EL (cell line): ENCODE data around the gene TBC1D22B.
"Not testable (repeated sequence)": the region's sequence is repeated elsewhere in the genome, so short reads cannot be mapped to it uniquely, and the experiment has no call there.

Source experiments
- DNase-seq: peaks from one replicate; pipeline ENCODE4 v3.0.0-alpha.2; 2016

Gene TBC1D22B

GRCh38 chr6:37305841-37306425 is 48.4 kb downstream of the TBC1D22B start:
- DNase-seq = no peak

DNA sequence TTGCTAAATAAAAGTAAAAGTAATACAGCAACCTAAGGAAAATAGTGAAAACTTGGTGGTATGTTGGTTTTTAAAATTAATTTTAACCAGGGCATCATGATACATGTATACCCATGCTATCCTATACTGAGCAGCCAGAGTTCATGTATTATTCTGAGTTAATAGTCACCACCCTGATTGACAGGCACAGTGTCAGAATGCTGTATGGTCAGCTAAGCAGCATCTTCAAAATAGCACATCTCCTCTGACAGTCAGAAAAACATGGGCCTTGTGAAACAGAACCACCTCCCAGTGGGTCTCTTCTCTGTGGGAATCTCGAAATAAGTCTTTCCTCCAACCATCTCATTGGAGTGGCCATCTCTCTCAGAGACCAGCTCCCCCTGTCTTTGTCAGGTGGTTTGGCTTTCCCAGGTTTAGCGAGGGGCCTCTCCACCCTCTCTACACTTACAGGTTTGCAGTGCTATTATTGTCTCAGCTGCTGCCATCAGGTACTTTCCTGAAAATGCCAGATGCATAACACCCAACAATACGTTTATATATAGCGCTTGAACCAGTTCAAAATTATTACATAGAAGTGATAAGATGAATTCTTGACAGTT is 49.2 kb downstream of the TBC1D22B start:
- DNase-seq = no peak

DNA sequence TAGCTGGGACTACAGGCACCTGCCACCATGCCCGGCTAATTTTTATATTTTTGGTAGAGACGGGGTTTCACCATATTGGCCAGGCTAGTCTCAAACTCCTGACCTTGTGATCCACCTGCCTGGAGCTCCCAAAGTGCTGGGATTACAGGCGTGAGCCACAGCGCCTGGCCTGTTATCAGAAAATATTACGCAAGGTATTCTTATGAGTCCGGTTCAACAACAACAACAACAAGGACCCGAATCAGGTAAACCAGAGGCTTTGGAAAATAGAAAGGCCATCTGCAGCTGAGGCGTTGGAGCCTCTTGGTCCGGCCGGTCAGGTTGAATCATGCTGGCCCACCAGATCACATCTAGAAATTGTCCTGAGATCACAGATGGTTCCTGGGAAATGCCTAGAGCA is 49.9 kb downstream of the TBC1D22B start:
- DNase-seq = not testable (repeated sequence)

- DNase-seq = peak; percentile 10
Measured at GRCh38 chr6:37308069-37308815, 50.7 kb downstream of the TBC1D22B start.

DNA sequence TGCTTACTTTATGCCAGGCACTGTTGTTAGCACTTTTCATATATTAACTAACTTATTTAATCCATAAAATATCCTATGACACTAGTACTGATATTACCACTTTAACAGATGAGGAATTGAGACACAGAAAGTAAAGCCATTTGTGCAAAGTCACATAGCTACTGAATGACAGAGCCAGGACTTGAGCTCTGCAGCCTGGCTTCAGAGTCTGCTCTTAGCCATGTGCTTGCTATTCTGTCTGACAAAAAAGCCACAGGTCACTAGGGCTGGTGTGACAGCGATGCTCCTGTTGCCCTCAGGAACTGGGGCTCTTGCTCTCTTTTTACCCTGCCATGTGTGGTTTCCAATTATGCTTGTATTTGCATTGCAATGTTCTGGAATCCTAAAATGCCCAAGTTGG is 51.5 kb downstream of the TBC1D22B start:
- DNase-seq = no peak

- DNase-seq = no peak
Measured at GRCh38 chr6:37309692-37310091, 52.1 kb downstream of the TBC1D22B start.

GRCh38 chr6:37310966-37311365 is 53.4 kb downstream of the TBC1D22B start:
- DNase-seq = no peak

- DNase-seq = peak; percentile 62
Measured at GRCh38 chr6:37311741-37312473, 54.3 kb downstream of the TBC1D22B start.

GRCh38 chr6:37313723-37314486 is 56.3 kb downstream of the TBC1D22B start:
- no peak for DNase-seq

- DNase-seq = peak; percentile 33
Measured at GRCh38 chr6:37314487-37315156, 57.0 kb downstream of the TBC1D22B start.

- DNase-seq = no peak
Measured at GRCh38 chr6:37315157-37315515, 57.6 kb downstream of the TBC1D22B start.

DNA sequence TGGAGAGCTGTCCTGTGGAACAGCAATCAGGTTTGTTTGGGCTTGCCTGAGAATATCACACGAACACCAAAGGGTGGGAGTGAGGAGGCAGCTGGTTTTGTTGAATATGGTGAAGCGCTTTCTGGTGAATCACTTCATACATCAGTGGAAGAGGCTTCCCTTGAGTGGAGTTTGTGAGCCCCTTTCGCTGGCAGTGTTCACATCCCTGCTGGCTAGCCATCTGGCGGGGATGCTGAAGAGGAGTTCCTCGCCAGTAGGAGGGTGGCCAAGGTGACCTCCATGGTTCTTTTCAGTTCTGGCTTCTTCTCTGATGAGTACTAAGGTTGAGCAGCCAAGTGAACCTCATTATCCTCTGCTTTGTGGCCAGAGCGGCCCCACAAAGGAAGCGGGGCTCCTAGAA is 58.5 kb downstream of the TBC1D22B start:
- DNase-seq = no peak

DNA sequence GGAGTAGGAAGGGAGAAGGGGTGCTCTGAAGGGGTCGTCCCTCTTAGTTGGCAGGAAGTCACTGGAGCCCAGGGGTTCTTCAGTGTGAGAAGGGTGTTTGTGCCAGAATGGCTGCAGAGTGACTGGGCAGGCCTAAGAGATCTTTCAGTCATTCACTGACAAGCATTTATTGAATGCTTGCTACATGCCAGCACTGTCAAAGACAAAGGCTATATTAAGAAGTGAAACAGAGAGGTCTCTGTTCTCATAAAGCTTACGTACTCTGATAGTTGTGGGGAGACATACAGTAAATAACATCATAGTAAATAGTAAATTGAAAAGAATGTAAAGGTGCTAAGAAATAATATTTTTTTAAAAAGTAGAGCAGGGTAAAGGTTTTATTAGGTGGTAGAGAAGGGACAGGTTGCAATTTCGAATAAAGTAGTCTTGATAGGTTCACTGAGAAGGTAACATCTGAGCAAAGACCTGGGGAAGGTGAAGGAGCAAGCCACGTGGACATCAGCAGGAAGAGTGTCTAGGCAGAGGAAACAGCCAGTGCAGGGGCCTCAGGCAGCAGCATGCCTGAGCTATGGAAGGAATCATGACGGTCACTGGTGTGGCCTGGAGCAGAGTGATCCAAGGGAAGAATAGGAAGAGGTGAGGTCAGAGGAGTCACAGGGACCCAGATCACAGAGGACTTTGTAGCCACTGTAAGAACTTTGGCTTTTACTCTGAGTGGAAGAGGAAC is 59.9 kb downstream of the TBC1D22B start:
- no peak for DNase-seq

- no peak for DNase-seq
Measured at GRCh38 chr6:37319156-37319555, 61.6 kb downstream of the TBC1D22B start.

- no peak for DNase-seq
Measured at GRCh38 chr6:37319856-37320480, 62.4 kb downstream of the TBC1D22B start.

DNA sequence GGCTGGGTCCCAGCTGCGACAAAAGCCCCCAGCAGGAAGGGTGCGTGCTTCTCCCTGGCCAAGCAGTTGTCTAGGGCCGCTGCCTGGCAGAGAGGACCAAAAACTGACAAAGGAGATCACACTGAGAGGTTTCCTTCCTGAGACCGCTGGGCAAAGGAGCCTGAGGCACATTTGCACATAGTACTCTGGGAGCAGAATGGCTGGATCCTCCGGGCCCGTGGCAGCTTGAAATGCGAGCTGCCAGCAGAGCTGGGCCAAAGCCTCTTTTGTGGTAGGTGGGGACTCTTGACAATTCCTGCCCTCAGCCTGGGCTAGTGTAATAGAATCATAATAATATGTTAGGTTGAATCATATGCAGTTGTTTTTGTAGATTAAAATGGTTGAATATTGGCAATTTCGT is 63.1 kb downstream of the TBC1D22B start:
- no peak for DNase-seq

DNA sequence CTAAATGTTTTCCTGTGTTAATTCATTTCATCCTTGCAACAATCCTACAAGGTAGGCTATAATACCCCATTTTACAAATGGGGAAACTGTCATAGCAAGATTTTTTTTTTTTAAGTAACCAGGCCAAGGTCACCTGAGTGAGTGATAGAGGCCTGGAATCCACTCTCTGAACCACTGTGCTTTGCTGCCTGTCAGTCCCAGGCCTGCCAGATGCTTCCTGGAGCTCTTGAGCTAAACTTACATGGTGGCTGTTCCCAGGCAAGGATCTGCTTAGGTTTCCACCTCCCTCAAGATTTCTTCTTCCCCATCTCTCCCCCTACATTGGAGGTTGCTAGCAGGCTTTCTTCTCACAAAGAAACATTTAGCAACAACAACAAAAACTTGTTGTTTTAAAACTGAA is 63.5 kb downstream of the TBC1D22B start:
- no peak for DNase-seq

DNA sequence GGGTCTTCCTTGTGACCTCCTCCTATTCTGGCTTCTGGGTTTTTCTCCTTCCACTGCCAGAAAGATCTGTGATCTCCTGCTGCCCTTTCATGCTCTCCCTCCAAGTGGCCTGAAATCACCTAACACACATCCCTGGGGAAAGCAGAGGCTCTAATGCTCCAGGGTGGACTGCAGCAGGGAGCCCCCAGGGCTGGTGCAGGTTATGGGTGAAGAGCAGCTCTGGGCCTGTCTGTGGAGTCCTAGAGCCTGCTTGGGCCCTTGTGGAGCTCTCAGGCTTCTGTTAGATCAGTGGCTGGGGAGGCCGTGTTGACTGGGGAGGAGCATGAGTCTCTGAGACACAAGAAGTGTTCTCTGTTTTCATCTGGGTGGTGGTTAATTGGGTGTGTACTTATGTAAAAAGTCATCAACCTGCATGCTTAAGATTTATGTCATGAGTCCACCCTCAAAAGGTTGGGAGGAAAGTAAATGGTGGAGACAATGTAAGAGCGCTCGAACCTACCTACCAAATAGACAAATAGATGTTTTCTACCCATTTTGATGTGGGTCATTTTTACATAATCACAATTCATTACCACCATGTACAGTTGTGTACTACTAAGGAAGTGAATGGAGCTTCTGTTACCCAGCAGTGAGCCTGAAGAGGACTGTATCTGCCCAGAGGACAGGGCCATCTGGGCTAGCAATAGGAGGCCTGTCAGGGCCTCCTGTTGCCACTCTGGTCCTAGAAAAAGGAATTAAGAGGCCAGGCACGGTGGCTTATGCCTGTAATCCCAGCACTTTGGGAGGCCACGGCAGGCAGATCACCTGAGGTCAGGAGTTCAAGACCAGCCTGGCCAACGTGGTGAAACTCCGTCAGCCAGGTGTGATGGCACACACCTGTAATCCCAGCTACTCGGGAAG is 64.2 kb downstream of the TBC1D22B start:
- no peak for DNase-seq

- DNase-seq = peak; percentile 47
Measured at GRCh38 chr6:37323580-37323979, 66.0 kb downstream of the TBC1D22B start.
